ENCODE data around the gene RAD51C. TPM values are rescaled to one million over a fixed set of nuclear protein-coding genes. Genes with fewer than 3 reads are reported as not detected.
A peak's percentile ranks its signal among the peaks of the same experiment; 100 is the strongest.
"Not testable (repeated sequence)": the region's sequence is repeated elsewhere in the genome, so short reads cannot be mapped to it uniquely, and the experiment has no call there.

The RAD51C gene
- 14.0 TPM for polyA plus RNA-seq (2013, experiment 1 of 2)
- polyA plus RNA-seq (2013, experiment 2 of 2): 12.5 TPM

DNA sequence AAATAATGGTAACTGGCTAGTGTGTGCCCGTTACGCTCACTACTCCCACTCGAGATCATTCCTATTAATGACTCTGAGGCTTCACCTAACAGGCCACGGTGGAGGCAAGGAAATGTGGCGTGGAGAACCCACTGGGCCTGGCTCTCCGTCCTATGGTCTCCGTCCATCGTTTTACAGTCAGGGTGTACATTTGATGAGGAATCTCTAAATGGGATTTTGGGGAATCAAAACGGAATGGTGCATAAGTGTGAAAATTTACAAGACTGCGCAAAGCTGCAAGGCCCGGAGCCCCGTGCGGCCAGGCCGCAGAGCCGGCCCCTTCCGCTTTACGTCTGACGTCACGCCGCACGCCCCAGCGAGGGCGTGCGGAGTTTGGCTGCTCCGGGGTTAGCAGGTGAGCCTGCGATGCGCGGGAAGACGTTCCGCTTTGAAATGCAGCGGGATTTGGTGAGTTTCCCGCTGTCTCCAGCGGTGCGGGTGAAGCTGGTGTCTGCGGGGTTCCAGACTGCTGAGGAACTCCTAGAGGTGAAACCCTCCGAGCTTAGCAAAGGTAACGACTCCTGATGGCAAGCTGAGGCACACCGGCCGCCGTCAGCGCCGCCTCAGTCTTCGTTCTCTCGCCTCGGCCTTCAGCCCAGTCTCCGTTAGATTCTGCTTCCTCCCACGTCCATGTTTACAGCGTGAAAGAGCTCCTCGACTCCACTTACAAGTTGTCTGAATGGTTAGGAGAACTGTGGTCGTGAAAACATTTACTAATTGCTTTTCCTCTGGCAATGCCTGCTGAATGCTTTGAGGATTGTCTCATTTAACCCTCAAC lies at the start of gene RAD51C:
TSS of gene RAD51C (plus strand) at position 364 of the 817 bp plus-strand sequence. CDS start at position 406, 42 bp downstream.
- Histone ChIP-seq H3K9ac (ENCODE audit: low read length) (peak within 1 kb of the TSS; percentile 88), H3K79me1 (replicated peaks; ENCODE audit: low read length, poor library complexity, severe bottlenecking) (no peaks in the 10 kb centered on the region), H2BK120ac (ENCODE audit: low read depth, low read length) (no peak within 1 kb of the TSS), H3K4me1 (ENCODE audit: control insufficient read depth, insufficient read depth, low read depth, low read length) (peaks cover 2% of the 10 kb centered on the region), H3K27ac (ENCODE audit: low read length, poor library complexity, severe bottlenecking) (peak within 1 kb of the TSS; percentile 11), H3K27me3 (ENCODE audit: control insufficient read depth in 1 of 2, insufficient read depth in 1 of 2, low read length in 2 of 2) (no peaks in the 10 kb centered on the region), H2BK15ac (ENCODE audit: low read depth, poor library complexity, severe bottlenecking) (no peak within 1 kb of the TSS), H2AK5ac (ENCODE audit: low read length, severe bottlenecking) (no peak within 1 kb of the TSS), H3K4me3 (ENCODE audit: insufficient read depth in 1 of 2, low read depth in 1 of 2, low read length in 2 of 2) (peak within 1 kb of the TSS; percentile 58 to 93), H2AFZ (ENCODE audit: low read depth, low read length) (peak within 1 kb of the TSS; percentile 97), H3K36me3 (ENCODE audit: control insufficient read depth in 1 of 2, insufficient read depth in 2 of 2, low read depth in 1 of 2, low read length in 2 of 2) (peaks cover 0 to 3% of the 10 kb centered on the region in 2 experiments), H3K4me2 (ENCODE audit: low read length, poor library complexity, severe bottlenecking) (peak within 1 kb of the TSS; percentile 28), H2BK12ac (ENCODE audit: low read length in 2 of 2) (no peak within 1 kb of the TSS), H4K91ac (ENCODE audit: low read length) (peak within 1 kb of the TSS; percentile 21), H4K8ac (ENCODE audit: low read length) (peak within 1 kb of the TSS; percentile 80), H3K14ac (ENCODE audit: low read length in 2 of 2) (no peak within 1 kb of the TSS), H3K23ac (ENCODE audit: low read length in 2 of 2) (no peak within 1 kb of the TSS), H3K4ac (ENCODE audit: low read depth in 1 of 2, low read length in 2 of 2) (peak within 1 kb of the TSS; percentile 62 to 78), H3K9me3 (ENCODE audit: control insufficient read depth, low read length) (no peaks in the 10 kb centered on the region), H3K18ac (ENCODE audit: low read depth in 1 of 2, low read length in 2 of 2) (no peak within 1 kb of the TSS), H2BK5ac (ENCODE audit: low read depth, low read length, poor library complexity, severe bottlenecking) (no peak within 1 kb of the TSS)
- peak; percentile 66 for DNase-seq
- 68% methylated on average over 47 of the region's 50 CpGs for WGBS

DNA sequence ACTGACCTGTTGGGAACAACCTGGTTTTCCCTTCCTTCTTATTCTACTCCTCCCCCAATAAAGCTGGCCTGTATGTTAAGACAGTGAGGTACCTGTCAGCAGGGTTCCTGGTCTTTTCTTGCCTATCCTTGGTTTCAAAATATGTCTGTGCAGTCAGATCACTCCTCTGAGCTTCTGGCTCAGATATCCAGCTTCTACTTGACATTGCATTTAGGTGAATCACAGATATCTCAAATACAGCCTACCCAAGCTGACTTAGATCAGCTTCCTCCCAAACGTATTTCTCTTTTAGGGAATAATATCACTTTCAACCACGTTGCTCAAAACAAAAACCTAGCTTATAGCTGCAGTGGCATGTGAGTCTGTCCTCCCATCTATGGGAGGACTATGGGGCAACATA lies 49.3 kb upstream of the RAD51C start:
- no peak overlapping the region for H3K18ac ChIP-seq (ENCODE audit: low read depth in 1 of 2, low read length in 2 of 2)
- H3K36me3 ChIP-seq (ENCODE audit: control insufficient read depth in 1 of 2, insufficient read depth in 2 of 2, low read depth in 1 of 2, low read length in 2 of 2): no peaks in the 10 kb centered on the region
- H3K4me2 ChIP-seq (ENCODE audit: low read length, poor library complexity, severe bottlenecking): no peak overlapping the region
- no peaks in the 10 kb centered on the region for H3K4me1 ChIP-seq (ENCODE audit: control insufficient read depth, insufficient read depth, low read depth, low read length)
- peak; percentile 39 for DNase-seq
- no peak overlapping the region for H4K91ac ChIP-seq (ENCODE audit: low read length)
- no peaks in the 10 kb centered on the region for H3K79me1 ChIP-seq (replicated peaks; ENCODE audit: low read length, poor library complexity, severe bottlenecking)
- H2BK15ac ChIP-seq (ENCODE audit: low read depth, poor library complexity, severe bottlenecking): no peak overlapping the region
- no peak overlapping the region for H3K4me3 ChIP-seq (ENCODE audit: insufficient read depth in 1 of 2, low read depth in 1 of 2, low read length in 2 of 2)
- H3K9me3 ChIP-seq (ENCODE audit: control insufficient read depth, low read length): no peaks in the 10 kb centered on the region
- no peaks in the 10 kb centered on the region for H3K27me3 ChIP-seq (ENCODE audit: control insufficient read depth in 1 of 2, insufficient read depth in 1 of 2, low read length in 2 of 2)
- H2BK12ac ChIP-seq (ENCODE audit: low read length in 2 of 2): no peak overlapping the region
- WGBS: 18% methylated on average over 2 of the region's 2 CpGs
- H3K27ac ChIP-seq (ENCODE audit: low read length, poor library complexity, severe bottlenecking): no peak overlapping the region
- no peak overlapping the region for H3K23ac ChIP-seq (ENCODE audit: low read length in 2 of 2)
- no peak overlapping the region for H4K8ac ChIP-seq (ENCODE audit: low read length)
- H3K4ac ChIP-seq (ENCODE audit: low read depth in 1 of 2, low read length in 2 of 2): no peak overlapping the region
- no peak overlapping the region for H2BK5ac ChIP-seq (ENCODE audit: low read depth, low read length, poor library complexity, severe bottlenecking)
- no peak overlapping the region for H2AFZ ChIP-seq (ENCODE audit: low read depth, low read length)
- no peak overlapping the region for H2BK120ac ChIP-seq (ENCODE audit: low read depth, low read length)
- no peak overlapping the region for H3K14ac ChIP-seq (ENCODE audit: low read length in 2 of 2)
- H2AK5ac ChIP-seq (ENCODE audit: low read length, severe bottlenecking): no peak overlapping the region
- no peak overlapping the region for H3K9ac ChIP-seq (ENCODE audit: low read length)

DNA sequence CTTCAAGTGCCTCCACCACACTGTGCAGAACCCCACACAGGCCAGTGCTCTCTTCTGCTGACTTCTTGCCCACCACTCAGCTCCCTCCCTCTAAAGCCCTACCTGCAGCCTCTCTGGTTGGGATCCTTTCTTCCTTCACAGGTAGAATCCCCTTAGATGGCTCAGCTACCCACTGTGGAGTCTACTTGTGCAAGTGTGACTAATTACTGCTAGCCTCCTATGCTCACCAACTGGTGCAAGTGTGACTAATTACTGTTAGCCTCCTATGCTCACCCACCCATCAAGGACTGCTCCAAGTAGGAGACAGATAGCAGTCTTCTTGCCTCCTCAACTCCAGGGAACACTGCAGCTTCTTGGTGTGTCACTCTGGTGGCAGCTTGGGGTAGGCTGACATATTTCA lies 44.2 kb upstream of the RAD51C start:
- Histone ChIP-seq H3K4me2 (ENCODE audit: low read length, poor library complexity, severe bottlenecking) (no peak overlapping the region), H4K8ac (ENCODE audit: low read length) (no peak overlapping the region), H3K36me3 (ENCODE audit: control insufficient read depth in 1 of 2, insufficient read depth in 2 of 2, low read depth in 1 of 2, low read length in 2 of 2) (no peaks in the 10 kb centered on the region), H3K79me1 (replicated peaks; ENCODE audit: low read length, poor library complexity, severe bottlenecking) (no peaks in the 10 kb centered on the region), H3K18ac (ENCODE audit: low read depth in 1 of 2, low read length in 2 of 2) (no peak overlapping the region), H4K91ac (ENCODE audit: low read length) (no peak overlapping the region), H2BK120ac (ENCODE audit: low read depth, low read length) (no peak overlapping the region), H3K9ac (ENCODE audit: low read length) (no peak overlapping the region), H3K27ac (ENCODE audit: low read length, poor library complexity, severe bottlenecking) (no peak overlapping the region), H2BK12ac (ENCODE audit: low read length in 2 of 2) (no peak overlapping the region), H3K27me3 (ENCODE audit: control insufficient read depth in 1 of 2, insufficient read depth in 1 of 2, low read length in 2 of 2) (peaks cover 8 to 11% of the 10 kb centered on the region in 2 experiments), H2BK5ac (ENCODE audit: low read depth, low read length, poor library complexity, severe bottlenecking) (no peak overlapping the region), H2BK15ac (ENCODE audit: low read depth, poor library complexity, severe bottlenecking) (no peak overlapping the region), H2AFZ (ENCODE audit: low read depth, low read length) (peak overlapping the region; percentile 24), H3K23ac (ENCODE audit: low read length in 2 of 2) (no peak overlapping the region), H3K9me3 (ENCODE audit: control insufficient read depth, low read length) (no peaks in the 10 kb centered on the region), H3K4me3 (ENCODE audit: insufficient read depth in 1 of 2, low read depth in 1 of 2, low read length in 2 of 2) (no peak overlapping the region), H3K4me1 (ENCODE audit: control insufficient read depth, insufficient read depth, low read depth, low read length) (no peaks in the 10 kb centered on the region), H3K4ac (ENCODE audit: low read depth in 1 of 2, low read length in 2 of 2) (no peak overlapping the region), H2AK5ac (ENCODE audit: low read length, severe bottlenecking) (no peak overlapping the region), H3K14ac (ENCODE audit: low read length in 2 of 2) (no peak overlapping the region)
- no peak for DNase-seq

DNA sequence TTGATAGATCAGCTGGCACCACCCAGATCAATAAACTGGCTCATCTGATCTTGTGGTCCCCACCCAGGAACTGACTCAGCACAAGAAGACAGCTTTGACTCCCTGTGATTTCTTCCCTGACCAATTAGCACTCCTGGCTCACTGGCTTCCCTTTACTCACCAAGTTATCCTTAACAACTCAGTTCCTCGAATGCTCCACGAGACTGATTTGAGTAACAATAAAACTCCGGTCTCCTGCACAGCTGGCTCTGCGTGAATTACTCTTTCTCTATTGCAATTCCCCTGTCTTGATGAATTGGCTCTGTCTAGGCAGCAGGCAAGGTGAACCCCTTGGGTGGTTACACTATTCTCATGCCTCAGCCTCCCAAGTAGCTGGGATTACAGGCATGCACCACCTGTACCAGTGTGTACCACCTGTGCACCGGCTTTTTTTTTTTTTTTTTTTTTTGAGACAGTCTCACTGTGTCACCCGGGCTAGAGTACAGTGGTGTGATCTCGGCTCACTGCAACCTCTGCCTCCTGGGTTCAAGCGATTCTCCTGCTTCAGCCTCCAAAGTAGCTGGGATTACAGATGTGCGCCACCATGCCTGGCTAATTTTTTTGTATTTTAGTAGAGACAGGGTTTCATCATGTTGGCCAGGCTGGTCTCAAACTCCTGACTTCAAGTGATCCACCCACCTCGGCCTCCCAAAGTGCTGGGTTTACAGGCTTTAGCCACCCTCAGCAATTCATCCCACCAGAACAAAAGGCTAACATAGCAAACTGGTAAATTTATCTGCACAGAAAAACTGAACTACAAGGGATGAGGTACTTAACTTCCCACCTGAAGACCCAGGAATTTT lies 34.2 kb upstream of the RAD51C start:
- not testable (repeated sequence) for H4K91ac ChIP-seq (ENCODE audit: low read length); H2AFZ ChIP-seq (ENCODE audit: low read depth, low read length); H3K27me3 ChIP-seq (ENCODE audit: control insufficient read depth in 1 of 2, insufficient read depth in 1 of 2, low read length in 2 of 2); H3K18ac ChIP-seq (ENCODE audit: low read depth in 1 of 2, low read length in 2 of 2); H3K4me1 ChIP-seq (ENCODE audit: control insufficient read depth, insufficient read depth, low read depth, low read length); H3K4ac ChIP-seq (ENCODE audit: low read depth in 1 of 2, low read length in 2 of 2); H2BK12ac ChIP-seq (ENCODE audit: low read length in 2 of 2); H3K23ac ChIP-seq (ENCODE audit: low read length in 2 of 2); H3K14ac ChIP-seq (ENCODE audit: low read length in 2 of 2); H3K27ac ChIP-seq (ENCODE audit: low read length, poor library complexity, severe bottlenecking); H3K4me3 ChIP-seq (ENCODE audit: insufficient read depth in 1 of 2, low read depth in 1 of 2, low read length in 2 of 2); H3K36me3 ChIP-seq (ENCODE audit: control insufficient read depth in 1 of 2, insufficient read depth in 2 of 2, low read depth in 1 of 2, low read length in 2 of 2); H2BK5ac ChIP-seq (ENCODE audit: low read depth, low read length, poor library complexity, severe bottlenecking); H2BK15ac ChIP-seq (ENCODE audit: low read depth, poor library complexity, severe bottlenecking); H3K4me2 ChIP-seq (ENCODE audit: low read length, poor library complexity, severe bottlenecking); H2AK5ac ChIP-seq (ENCODE audit: low read length, severe bottlenecking); H3K9me3 ChIP-seq (ENCODE audit: control insufficient read depth, low read length); H3K79me1 ChIP-seq (replicated peaks; ENCODE audit: low read length, poor library complexity, severe bottlenecking); H2BK120ac ChIP-seq (ENCODE audit: low read depth, low read length); H4K8ac ChIP-seq (ENCODE audit: low read length)
- 62% methylated on average over 10 of the region's 10 CpGs for WGBS
- peak overlapping the region; percentile 96 for H3K9ac ChIP-seq (ENCODE audit: low read length)
- peak; percentile 68 for DNase-seq
